HUES64 (cell line): ENCODE measurements around the gene GHDC. TPM values are rescaled to one million over a fixed set of nuclear protein-coding genes. Genes with fewer than 3 reads are reported as not detected.
"Not testable (repeated sequence)": the region's sequence is repeated elsewhere in the genome, so short reads cannot be mapped to it uniquely, and the experiment has no call there.

Experiments used
- H3K27ac ChIP-seq: 2 replicates; pipeline ENCODE4 v1.7.0; 2013; ENCODE audit warnings: low read depth, low read length, inconsistent platforms
- H3K27me3 ChIP-seq: 2 replicates; pipeline ENCODE4 v1.6.1; 2013; ENCODE audit warnings: mild to moderate bottlenecking, low read length; ENCODE audit not compliant: insufficient read depth
- H3K36me3 ChIP-seq: 2 replicates; pipeline ENCODE4 v1.6.1; 2013; ENCODE audit warnings: mild to moderate bottlenecking, low read length; ENCODE audit not compliant: insufficient read depth
- H3K4me1 ChIP-seq: 2 replicates; pipeline ENCODE4 v1.6.1; 2013; ENCODE audit warnings: mild to moderate bottlenecking, low read length, moderate library complexity; ENCODE audit not compliant: insufficient read depth
- H3K4me3 ChIP-seq: 2 replicates; pipeline ENCODE4 v1.5.1; 2013; ENCODE audit warnings: mild to moderate bottlenecking, low read length, moderate library complexity
- H3K9ac ChIP-seq: 2 replicates; pipeline ENCODE4 v1.6.1; 2013; ENCODE audit warnings: mild to moderate bottlenecking, low read depth, low read length
- H3K9me3 ChIP-seq: 2 replicates; pipeline ENCODE4 v1.6.1; 2013; ENCODE audit warnings: low read depth, low read length; ENCODE audit not compliant: insufficient read depth
- WGBS: fragments of 150-250, 120-280 bp; methylation state at CpG from one replicate; pipeline ENCODE4 v1.1.7; 2013; ENCODE audit warnings: missing lambda C conversion rate; 5-methylcytosine and 5-hydroxymethylcytosine counted together
- polyA plus RNA-seq, 2 experiments: library from polyadenylated mRNA; stranded (reverse); fragments of 50-300 nt; gene quantifications; one replicate each; pipeline ENCODE4 v1.2.3, GENCODE V29; 2013

The GHDC gene, protein sequence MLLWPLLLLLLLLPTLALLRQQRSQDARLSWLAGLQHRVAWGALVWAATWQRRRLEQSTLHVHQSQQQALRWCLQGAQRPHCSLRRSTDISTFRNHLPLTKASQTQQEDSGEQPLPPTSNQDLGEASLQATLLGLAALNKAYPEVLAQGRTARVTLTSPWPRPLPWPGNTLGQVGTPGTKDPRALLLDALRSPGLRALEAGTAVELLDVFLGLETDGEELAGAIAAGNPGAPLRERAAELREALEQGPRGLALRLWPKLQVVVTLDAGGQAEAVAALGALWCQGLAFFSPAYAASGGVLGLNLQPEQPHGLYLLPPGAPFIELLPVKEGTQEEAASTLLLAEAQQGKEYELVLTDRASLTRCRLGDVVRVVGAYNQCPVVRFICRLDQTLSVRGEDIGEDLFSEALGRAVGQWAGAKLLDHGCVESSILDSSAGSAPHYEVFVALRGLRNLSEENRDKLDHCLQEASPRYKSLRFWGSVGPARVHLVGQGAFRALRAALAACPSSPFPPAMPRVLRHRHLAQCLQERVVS
- polyA plus RNA-seq (2013, experiment 1 of 2), result 7.0 TPM
- 6.4 TPM for polyA plus RNA-seq (2013, experiment 2 of 2)

DNA sequence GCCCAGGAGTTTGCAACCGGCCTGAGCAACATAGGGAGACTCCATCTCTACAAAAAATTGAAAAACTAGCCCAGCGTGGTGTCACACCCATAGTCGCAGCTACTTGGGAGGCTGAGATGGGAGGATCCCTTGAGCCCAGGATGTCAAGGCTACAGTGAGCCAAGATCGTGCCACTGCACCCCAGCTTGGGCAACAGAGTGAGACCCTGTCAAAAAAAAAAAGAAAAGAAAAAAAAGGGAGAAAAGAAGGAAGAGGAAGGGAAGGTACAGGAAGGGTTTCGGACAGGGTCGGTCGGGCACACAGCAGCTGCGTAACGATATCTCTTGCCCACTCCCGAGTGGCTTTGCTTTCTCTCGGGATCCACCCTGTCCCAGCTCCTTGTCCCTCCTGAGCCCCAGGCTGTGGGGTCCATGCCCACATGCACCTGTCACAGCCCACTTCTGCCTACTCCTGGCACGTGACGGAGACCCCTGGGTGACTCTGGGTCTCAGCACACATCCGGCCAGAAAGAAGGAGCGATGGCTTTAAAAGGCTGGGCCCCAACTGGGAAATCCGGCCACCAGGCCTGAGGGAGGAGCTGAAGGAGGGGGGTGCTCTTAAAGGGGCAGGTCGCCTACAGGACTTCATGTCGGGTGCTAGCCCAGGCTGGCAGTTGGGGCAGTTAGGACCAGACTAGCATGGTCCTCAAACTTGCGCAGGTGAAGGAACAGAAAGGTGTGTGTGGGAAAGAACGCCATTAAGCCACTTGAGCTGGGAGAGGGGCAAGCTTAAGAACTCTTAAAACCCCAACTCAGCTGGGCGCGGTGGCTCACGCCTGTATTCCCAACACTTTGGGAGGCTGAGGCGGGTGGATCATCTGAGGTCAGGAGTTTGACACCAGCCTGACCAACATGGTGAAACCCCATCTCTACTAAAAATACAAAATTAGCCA lies at the start of gene GHDC:
Gene GHDC (minus strand): TSS at position 526 of the 931 bp plus-strand sequence. CDS start 913 bp downstream, outside the sequence.
- Histone ChIP-seq H3K27me3 (no peaks in the 10 kb centered on the region), H3K36me3 (no peaks in the 10 kb centered on the region), H3K4me1 (no peaks in the 10 kb centered on the region), H3K4me3 (peak within 1 kb of the TSS; percentile 52), H3K9me3 (no peaks in the 10 kb centered on the region), H3K9ac (no peak within 1 kb of the TSS), H3K27ac (no peak within 1 kb of the TSS)
- 51% methylated on average over 24 of the region's 24 CpGs for WGBS

DNA sequence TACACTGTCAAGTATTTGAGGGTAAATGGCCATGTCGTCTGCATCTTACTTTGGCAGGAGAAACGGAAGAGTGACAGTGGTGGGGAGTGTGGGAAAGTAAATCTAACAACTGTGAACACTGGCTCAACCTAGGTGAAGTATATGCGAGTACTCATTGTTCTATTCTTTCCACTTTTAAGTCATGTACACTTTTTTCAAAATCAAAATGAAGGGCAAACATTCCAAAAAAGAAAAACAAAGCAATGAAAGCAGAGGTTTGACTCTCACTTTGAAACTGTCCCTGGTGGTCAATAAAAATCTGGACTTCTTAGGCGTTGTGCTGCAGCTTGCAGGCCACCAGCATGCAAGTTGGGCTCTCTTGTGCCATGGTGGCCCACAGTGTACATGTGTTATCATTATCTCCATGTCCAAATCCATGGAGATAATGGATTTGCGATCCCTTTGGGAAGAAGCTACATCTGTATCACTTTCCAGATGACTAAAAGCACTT lies 49.2 kb upstream of the GHDC start:
- no peak overlapping the region for H3K9ac ChIP-seq
- WGBS, result 89% methylated on average over 5 of the region's 5 CpGs
- no peaks in the 10 kb centered on the region for H3K36me3 ChIP-seq
- no peak overlapping the region for H3K27ac ChIP-seq
- H3K9me3 ChIP-seq, result no peaks in the 10 kb centered on the region
- H3K4me3 ChIP-seq, result no peak overlapping the region
- H3K27me3 ChIP-seq, result no peaks in the 10 kb centered on the region
- 0 out of 2 replicates have a peak, but pooled peaks cover 4% of the 10 kb centered on the region for H3K4me1 ChIP-seq

DNA sequence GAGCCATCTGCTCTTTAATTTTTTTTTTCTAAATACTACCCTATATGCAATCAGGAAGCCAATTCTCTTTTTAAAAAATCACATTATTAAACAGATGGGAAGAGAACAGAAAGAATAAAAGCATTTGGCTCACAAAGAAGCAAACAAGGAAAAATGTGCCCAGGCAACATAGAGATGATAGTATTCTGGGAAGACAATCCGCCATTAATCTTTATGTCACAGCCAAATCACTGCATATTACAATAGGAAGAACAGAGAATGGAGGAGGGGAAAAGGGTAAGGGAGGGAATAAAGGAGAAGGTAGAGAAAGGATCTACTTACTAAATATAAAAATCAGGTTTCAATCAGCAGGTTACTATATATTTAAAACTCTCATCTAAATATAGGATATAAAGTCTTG lies 47.6 kb upstream of the GHDC start:
- no peak overlapping the region for H3K9ac ChIP-seq
- 100% methylated on average over 1 of the region's 1 CpG for WGBS
- H3K27ac ChIP-seq, result no peak overlapping the region

DNA sequence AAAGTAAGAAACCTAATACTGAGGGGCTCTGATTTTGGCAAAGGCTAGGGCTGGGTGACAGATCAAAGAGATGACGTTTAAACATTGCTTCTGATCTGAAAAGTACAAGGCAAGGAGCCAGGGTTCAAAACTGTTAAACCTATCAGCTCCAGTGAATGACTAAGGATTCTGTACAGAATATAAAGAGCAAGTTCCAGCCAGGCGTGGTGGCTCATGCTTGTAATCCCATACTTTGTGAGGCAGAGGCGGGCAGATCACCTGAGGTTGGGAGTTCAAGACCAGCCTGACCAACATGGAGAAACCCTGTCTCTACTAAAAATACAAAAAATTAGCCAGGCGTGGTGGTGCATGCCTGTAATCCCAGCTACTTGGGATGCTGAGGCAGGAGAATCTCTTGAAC lies 46.6 kb upstream of the GHDC start:
- not testable (repeated sequence) for H3K9ac ChIP-seq

More for the DNA sequence above, 47.6 kb upstream of the GHDC start:
- Histone ChIP-seq H3K4me1 (0 out of 2 replicates have a peak, but pooled peaks cover 4% of the 10 kb centered on the region), H3K9me3 (no peaks in the 10 kb centered on the region), H3K4me3 (no peak overlapping the region), H3K36me3 (no peaks in the 10 kb centered on the region), H3K27me3 (no peaks in the 10 kb centered on the region)

DNA sequence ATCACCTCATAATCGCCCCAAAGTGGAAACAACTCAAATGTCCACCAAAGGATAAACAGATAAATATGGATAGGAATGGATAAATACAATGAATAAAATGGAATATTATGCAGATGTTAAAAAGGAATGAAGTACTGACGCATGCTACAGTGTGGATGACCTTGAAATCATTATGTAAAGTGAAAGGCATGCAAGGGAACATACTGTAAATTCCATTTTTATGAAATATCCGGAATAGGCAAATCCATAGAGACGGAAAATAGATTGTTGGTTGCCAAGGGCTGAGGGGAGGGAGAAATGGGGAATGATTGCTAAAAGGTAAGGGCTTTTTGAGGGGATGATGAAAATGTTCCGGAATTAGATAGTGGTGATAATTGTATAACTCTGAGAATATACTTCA lies 45.9 kb upstream of the GHDC start:
- 97% methylated on average over 5 of the region's 5 CpGs for WGBS
- H3K9ac ChIP-seq, result no peak overlapping the region
- no peak overlapping the region for H3K27ac ChIP-seq
- no peaks in the 10 kb centered on the region for H3K4me1 ChIP-seq
- no peaks in the 10 kb centered on the region for H3K9me3 ChIP-seq
- H3K36me3 ChIP-seq, result no peaks in the 10 kb centered on the region
- H3K4me3 ChIP-seq, result no peak overlapping the region
- H3K27me3 ChIP-seq, result no peaks in the 10 kb centered on the region

More for the DNA sequence above, 46.6 kb upstream of the GHDC start:
- H3K27me3 ChIP-seq, H3K27ac ChIP-seq, H3K9me3 ChIP-seq, H3K36me3 ChIP-seq, H3K4me3 ChIP-seq, H3K4me1 ChIP-seq: not testable (repeated sequence)
- 92% methylated on average over 4 of the region's 4 CpGs for WGBS

DNA sequence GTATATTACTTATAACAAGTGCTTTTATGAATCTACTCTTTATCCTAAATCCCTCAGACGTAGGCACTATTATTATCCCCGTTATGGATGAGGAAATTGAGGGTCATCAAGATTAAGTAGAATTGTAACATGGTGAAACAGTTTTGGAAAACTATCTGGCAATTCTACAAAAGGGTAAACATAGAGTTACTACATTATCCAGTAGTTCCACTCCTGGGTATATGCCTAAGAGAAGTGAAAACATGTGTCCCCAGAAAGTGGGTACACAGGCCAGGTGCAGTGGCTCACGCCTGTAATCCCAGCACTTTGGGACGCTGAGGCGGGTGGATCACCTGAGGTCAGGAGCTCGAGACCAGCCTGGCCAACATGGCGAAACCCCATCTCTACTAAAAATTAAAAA lies 45.3 kb upstream of the GHDC start:
- not testable (repeated sequence) for H3K9ac ChIP-seq, H3K4me1 ChIP-seq, H3K27me3 ChIP-seq, H3K9me3 ChIP-seq, H3K27ac ChIP-seq, H3K36me3 ChIP-seq, H3K4me3 ChIP-seq
- 99% methylated on average over 6 of the region's 7 CpGs for WGBS

DNA sequence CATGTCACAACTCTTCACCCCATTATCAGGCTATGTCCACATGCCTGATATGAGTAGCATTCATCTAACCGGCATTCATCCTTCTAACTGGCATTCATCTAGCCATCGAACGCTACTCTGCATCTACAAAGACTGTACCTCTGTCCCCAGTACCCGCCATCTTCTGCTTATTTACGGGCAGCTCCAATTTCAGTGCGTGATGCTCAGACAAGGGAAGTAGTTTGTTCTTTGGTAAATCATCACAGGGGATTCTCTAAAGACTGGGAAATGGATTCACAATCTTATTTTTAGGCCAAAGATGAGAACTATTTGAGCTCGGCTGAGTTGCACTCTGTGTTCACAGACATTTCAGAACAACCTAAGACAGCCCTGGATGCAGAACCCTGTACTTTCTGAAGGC lies 42.5 kb upstream of the GHDC start:
- Histone ChIP-seq H3K4me1 (no peaks in the 10 kb centered on the region), H3K27me3 (no peaks in the 10 kb centered on the region), H3K9ac (no peak overlapping the region), H3K36me3 (no peaks in the 10 kb centered on the region), H3K27ac (no peak overlapping the region), H3K4me3 (no peak overlapping the region), H3K9me3 (no peaks in the 10 kb centered on the region)
- 94% methylated on average over 7 of the region's 7 CpGs for WGBS

DNA sequence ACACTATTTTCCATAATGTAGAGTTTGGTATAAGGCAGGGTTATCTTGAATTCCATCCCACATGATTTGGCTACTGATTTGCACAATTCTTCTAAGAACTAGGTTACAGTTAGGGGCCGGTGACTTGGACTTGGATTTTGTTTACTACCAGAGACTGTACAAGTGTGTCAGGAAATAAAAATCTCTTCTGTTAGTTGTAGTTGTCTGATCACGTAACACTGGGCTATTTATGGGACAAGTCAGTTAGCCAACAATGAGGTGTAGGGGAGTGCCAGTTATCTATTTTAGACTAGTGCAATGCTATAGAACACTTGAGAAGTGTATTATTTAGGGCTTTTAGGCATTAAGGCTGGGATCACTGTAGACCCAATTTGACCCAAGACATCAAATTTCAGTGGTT lies 39.7 kb upstream of the GHDC start:
- Histone ChIP-seq H3K4me1 (no peaks in the 10 kb centered on the region), H3K27ac (no peak overlapping the region), H3K9me3 (no peaks in the 10 kb centered on the region), H3K4me3 (no peak overlapping the region), H3K27me3 (no peaks in the 10 kb centered on the region), H3K36me3 (0 out of 2 replicates have a peak, but pooled peaks cover 4% of the 10 kb centered on the region), H3K9ac (no peak overlapping the region)
- WGBS, result 93% methylated on average over 2 of the region's 2 CpGs

DNA sequence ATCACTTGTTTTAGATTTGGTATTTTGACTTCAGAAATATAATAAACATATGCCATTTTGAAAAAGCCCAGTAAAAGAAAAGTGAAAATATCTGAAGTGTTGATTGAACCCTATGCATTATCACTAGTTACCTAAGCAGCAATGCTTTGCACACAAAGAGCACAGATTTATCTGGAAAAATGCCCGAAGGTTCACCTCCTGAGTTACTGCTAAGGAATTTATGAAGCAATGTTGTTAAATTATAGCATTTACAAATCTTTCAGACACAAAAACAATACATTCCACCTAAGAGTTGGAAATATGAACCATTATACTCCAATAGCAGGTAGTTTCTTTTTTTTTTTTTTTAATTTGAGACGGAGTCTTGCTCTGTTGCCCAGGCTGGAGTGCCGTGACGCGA lies 38.9 kb upstream of the GHDC start:
- no peak overlapping the region for H3K9ac ChIP-seq
- no peaks in the 10 kb centered on the region for H3K4me1 ChIP-seq
- H3K27ac ChIP-seq, result no peak overlapping the region
- no peak overlapping the region for H3K4me3 ChIP-seq
- 99% methylated on average over 4 of the region's 5 CpGs for WGBS
- H3K9me3 ChIP-seq, result no peaks in the 10 kb centered on the region
- H3K27me3 ChIP-seq, result no peaks in the 10 kb centered on the region
- H3K36me3 ChIP-seq, result 0 out of 2 replicates have a peak, but pooled peaks cover 4% of the 10 kb centered on the region

DNA sequence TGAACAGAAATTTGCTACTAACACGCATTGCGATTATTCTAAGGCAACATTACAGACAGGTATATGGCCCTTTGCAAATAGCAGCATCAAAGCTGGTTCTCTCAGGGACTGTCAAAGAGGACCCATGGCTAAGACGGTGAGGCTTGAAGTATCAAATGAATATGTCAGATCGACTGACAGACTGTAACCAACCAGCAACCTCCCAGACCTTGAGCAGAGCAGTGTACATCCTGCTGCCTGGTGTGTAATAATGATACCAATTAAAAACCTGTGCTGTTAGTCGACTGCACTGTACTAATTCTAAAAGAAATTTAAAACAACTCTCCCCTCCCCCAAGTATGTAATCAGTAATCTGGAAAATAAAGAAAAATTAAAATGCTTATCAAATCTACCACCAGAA lies 35.9 kb upstream of the GHDC start:
- 91% methylated on average over 5 of the region's 5 CpGs for WGBS
- 0 out of 2 replicates have a peak, but pooled peaks cover 18% of the 10 kb centered on the region for H3K36me3 ChIP-seq
- H3K4me1 ChIP-seq, result no peaks in the 10 kb centered on the region
- no peak overlapping the region for H3K27ac ChIP-seq
- no peaks in the 10 kb centered on the region for H3K9me3 ChIP-seq
- no peak overlapping the region for H3K4me3 ChIP-seq
- no peak overlapping the region for H3K9ac ChIP-seq
- H3K27me3 ChIP-seq, result no peaks in the 10 kb centered on the region
